GM21526 (cell line): ENCODE results near the gene RYR2.
"Not testable (repeated sequence)": the region's sequence is repeated elsewhere in the genome, so short reads cannot be mapped to it uniquely, and the experiment has no call there.

Experiments
- ATAC-seq: cut with Tn5 transposase; IDR thresholded peaks from one replicate; pipeline ENCODE4 v1.9.1; 2021; ENCODE audit warnings: moderate library complexity; ENCODE audit not compliant: unreplicated experiment, low FRiP score

RYR2 gene

GRCh38 chr1:237071641-237072420 is 29.8 kb downstream of the RYR2 start:
- no peak for ATAC-seq

- no peak for ATAC-seq
These were observed 32.6 kb downstream of the RYR2 start for GRCh38 chr1:237074371-237075117.

GRCh38 chr1:237084341-237085077 is 42.5 kb downstream of the RYR2 start:
- no peak for ATAC-seq

GRCh38 chr1:237091691-237092090 is 49.7 kb downstream of the RYR2 start:
- ATAC-seq, result no peak

- no peak for ATAC-seq
These were observed 51.7 kb downstream of the RYR2 start for GRCh38 chr1:237093691-237094090.

- ATAC-seq, result no peak
These were observed 56.6 kb downstream of the RYR2 start for GRCh38 chr1:237098541-237098940.

- no peak for ATAC-seq
These were observed 61.0 kb downstream of the RYR2 start for GRCh38 chr1:237103021-237103420.

- no peak for ATAC-seq
These were observed 62.1 kb downstream of the RYR2 start for GRCh38 chr1:237104096-237104495.

GRCh38 chr1:237105826-237106225 is 63.8 kb downstream of the RYR2 start:
- no peak for ATAC-seq

- ATAC-seq, result no peak
These were observed 66.5 kb downstream of the RYR2 start for GRCh38 chr1:237108297-237109040.

GRCh38 chr1:237111807-237112206 is 69.8 kb downstream of the RYR2 start:
- no peak for ATAC-seq

- no peak for ATAC-seq
These were observed 70.7 kb downstream of the RYR2 start for GRCh38 chr1:237112663-237113062.

GRCh38 chr1:237115035-237115434 is 73.1 kb downstream of the RYR2 start:
- ATAC-seq, result no peak

- ATAC-seq, result no peak
These were observed 77.1 kb downstream of the RYR2 start for GRCh38 chr1:237119091-237119490.

- no peak for ATAC-seq
These were observed 78.7 kb downstream of the RYR2 start for GRCh38 chr1:237120683-237121082.

GRCh38 chr1:237124856-237125462 is 83.0 kb downstream of the RYR2 start:
- ATAC-seq, result no peak

- ATAC-seq, result no peak
These were observed 84.2 kb downstream of the RYR2 start for GRCh38 chr1:237126180-237126579.

GRCh38 chr1:237127301-237127700 is 85.3 kb downstream of the RYR2 start:
- not testable (repeated sequence) for ATAC-seq

- no peak for ATAC-seq
These were observed 91.9 kb downstream of the RYR2 start for GRCh38 chr1:237133921-237134320.

GRCh38 chr1:237134929-237135328 is 92.9 kb downstream of the RYR2 start:
- no peak for ATAC-seq
